Ectodermal cell (in vitro differentiated cells): Measurements from ENCODE around the gene FGR.

Experiments
- H3K27ac ChIP-seq: 2 replicates; pipeline ENCODE4 v1.7.0; 2013; ENCODE audit warnings: mild to moderate bottlenecking, low read depth, low read length; ENCODE audit not compliant: insufficient read depth, poor library complexity, severe bottlenecking
- H3K27me3 ChIP-seq: 2 replicates; pipeline ENCODE4 v1.7.0; 2013; ENCODE audit warnings: mild to moderate bottlenecking, low read length; ENCODE audit not compliant: insufficient read depth, control insufficient read depth, poor library complexity, severe bottlenecking
- H3K36me3 ChIP-seq: one replicate; pipeline ENCODE4 v1.7.0; 2013; ENCODE audit warnings: low read length; ENCODE audit not compliant: control insufficient read depth, insufficient read depth
- H3K4me1 ChIP-seq: one replicate; pipeline ENCODE4 v1.7.0; 2013; ENCODE audit warnings: low read length; ENCODE audit not compliant: control insufficient read depth, insufficient read depth
- H3K4me3 ChIP-seq: 2 replicates; pipeline ENCODE4 v1.7.0; 2013; ENCODE audit warnings: low read depth, low read length, control low read depth; ENCODE audit not compliant: insufficient read depth
- H3K9me3 ChIP-seq: 2 replicates; pipeline ENCODE4 v1.7.0; 2013; ENCODE audit warnings: mild to moderate bottlenecking, low read length, moderate library complexity; ENCODE audit not compliant: control insufficient read depth
- WGBS, 2 experiments: methylation state at CpG; one replicate each; pipeline ENCODE4 v1.1.7; 2013; ENCODE audit warnings: missing lambda C conversion rate in 2 of 2; 5-methylcytosine and 5-hydroxymethylcytosine counted together

FGR gene

GRCh38 chr1:27660300-27660835 lies 25.4 kb upstream of the FGR start:
- H3K27ac ChIP-seq = no peak overlapping the region

GRCh38 chr1:27659497-27660299 lies 24.7 kb upstream of the FGR start:
- Histone ChIP-seq H3K4me1 (peaks cover 24% of the 10 kb centered on the region), H3K36me3 (no peaks in the 10 kb centered on the region), H3K4me3 (peak overlapping the region; percentile 39), H3K27me3 (no peaks in the 10 kb centered on the region), H3K27ac (no peak overlapping the region), H3K9me3 (no peaks in the 10 kb centered on the region)
- WGBS, 2 experiments = 6 to 7% methylated on average over 78 of the region's 78 CpGs

More at GRCh38 chr1:27660300-27660835, 25.4 kb upstream of the FGR start:
- Histone ChIP-seq H3K4me1 (peaks cover 17% of the 10 kb centered on the region), H3K36me3 (no peaks in the 10 kb centered on the region), H3K9me3 (no peaks in the 10 kb centered on the region), H3K4me3 (peak overlapping the region; percentile 39), H3K27me3 (no peaks in the 10 kb centered on the region)
- 90 to 92% methylated on average over 10 of the region's 10 CpGs for WGBS, 2 experiments

GRCh38 chr1:27658951-27659496 lies 24.0 kb upstream of the FGR start:
- no peak overlapping the region for H3K27ac ChIP-seq
- peaks cover 24% of the 10 kb centered on the region for H3K4me1 ChIP-seq
- no peaks in the 10 kb centered on the region for H3K27me3 ChIP-seq
- WGBS, 2 experiments = 45 to 51% methylated on average over 7 of the region's 7 CpGs
- H3K4me3 ChIP-seq = peak overlapping the region; percentile 39
- no peaks in the 10 kb centered on the region for H3K36me3 ChIP-seq
- no peaks in the 10 kb centered on the region for H3K9me3 ChIP-seq

GRCh38 chr1:27656157-27656893 lies 21.3 kb upstream of the FGR start:
- no peak overlapping the region for H3K4me3 ChIP-seq
- no peaks in the 10 kb centered on the region for H3K36me3 ChIP-seq
- H3K9me3 ChIP-seq = no peaks in the 10 kb centered on the region
- WGBS, 2 experiments = 60 to 66% methylated on average over 7 of the region's 7 CpGs
- no peaks in the 10 kb centered on the region for H3K27me3 ChIP-seq
- peaks cover 17% of the 10 kb centered on the region for H3K4me1 ChIP-seq
- H3K27ac ChIP-seq = peak overlapping the region; percentile 38

GRCh38 chr1:27655151-27655937 lies 20.4 kb upstream of the FGR start:
- peaks cover 26% of the 10 kb centered on the region for H3K4me1 ChIP-seq
- no peaks in the 10 kb centered on the region for H3K36me3 ChIP-seq
- H3K4me3 ChIP-seq = no peak overlapping the region
- no peaks in the 10 kb centered on the region for H3K9me3 ChIP-seq
- 48 to 52% methylated on average over 11 of the region's 11 CpGs for WGBS, 2 experiments
- H3K27me3 ChIP-seq = no peaks in the 10 kb centered on the region
- H3K27ac ChIP-seq = peak overlapping the region; percentile 38

- Histone ChIP-seq H3K27me3 (no peaks in the 10 kb centered on the region), H3K4me3 (no peak overlapping the region), H3K9me3 (no peaks in the 10 kb centered on the region), H3K36me3 (no peaks in the 10 kb centered on the region), H3K4me1 (peaks cover 23% of the 10 kb centered on the region), H3K27ac (no peak overlapping the region)
- WGBS, 2 experiments = 96 to 97% methylated on average over 3 to 5 of the region's 5 CpGs
Observed at GRCh38 chr1:27652111-27652864, 17.3 kb upstream of the FGR start.

GRCh38 chr1:27650539-27651175 lies 15.7 kb upstream of the FGR start:
- WGBS, 2 experiments = 43 to 44% methylated on average over 7 of the region's 7 CpGs
- Histone ChIP-seq H3K36me3 (no peaks in the 10 kb centered on the region), H3K27me3 (no peaks in the 10 kb centered on the region), H3K4me3 (no peak overlapping the region), H3K9me3 (no peaks in the 10 kb centered on the region), H3K4me1 (peaks cover 23% of the 10 kb centered on the region), H3K27ac (peak overlapping the region; percentile 1)

- no peaks in the 10 kb centered on the region for H3K36me3 ChIP-seq
- WGBS, 2 experiments = 52 to 62% methylated on average over 1 of the region's 1 CpG
- no peak overlapping the region for H3K4me3 ChIP-seq
- no peaks in the 10 kb centered on the region for H3K27me3 ChIP-seq
- no peaks in the 10 kb centered on the region for H3K9me3 ChIP-seq
- peak overlapping the region; percentile 1 for H3K27ac ChIP-seq
- peaks cover 19% of the 10 kb centered on the region for H3K4me1 ChIP-seq
Observed at GRCh38 chr1:27650171-27650538, 15.2 kb upstream of the FGR start.

GRCh38 chr1:27649306-27649635 lies 14.3 kb upstream of the FGR start:
- Histone ChIP-seq H3K36me3 (no peaks in the 10 kb centered on the region), H3K4me3 (no peak overlapping the region), H3K27ac (no peak overlapping the region), H3K9me3 (no peaks in the 10 kb centered on the region), H3K27me3 (no peaks in the 10 kb centered on the region), H3K4me1 (peaks cover 14% of the 10 kb centered on the region)
- 87% methylated on average over 11 of the region's 11 CpGs for WGBS, 2 experiments
